ENCODE results near the gene PPP2R3B.
"Not testable (repeated sequence)": the region's sequence is repeated elsewhere in the genome, so short reads cannot be mapped to it uniquely, and the experiment has no call there.

DNA sequence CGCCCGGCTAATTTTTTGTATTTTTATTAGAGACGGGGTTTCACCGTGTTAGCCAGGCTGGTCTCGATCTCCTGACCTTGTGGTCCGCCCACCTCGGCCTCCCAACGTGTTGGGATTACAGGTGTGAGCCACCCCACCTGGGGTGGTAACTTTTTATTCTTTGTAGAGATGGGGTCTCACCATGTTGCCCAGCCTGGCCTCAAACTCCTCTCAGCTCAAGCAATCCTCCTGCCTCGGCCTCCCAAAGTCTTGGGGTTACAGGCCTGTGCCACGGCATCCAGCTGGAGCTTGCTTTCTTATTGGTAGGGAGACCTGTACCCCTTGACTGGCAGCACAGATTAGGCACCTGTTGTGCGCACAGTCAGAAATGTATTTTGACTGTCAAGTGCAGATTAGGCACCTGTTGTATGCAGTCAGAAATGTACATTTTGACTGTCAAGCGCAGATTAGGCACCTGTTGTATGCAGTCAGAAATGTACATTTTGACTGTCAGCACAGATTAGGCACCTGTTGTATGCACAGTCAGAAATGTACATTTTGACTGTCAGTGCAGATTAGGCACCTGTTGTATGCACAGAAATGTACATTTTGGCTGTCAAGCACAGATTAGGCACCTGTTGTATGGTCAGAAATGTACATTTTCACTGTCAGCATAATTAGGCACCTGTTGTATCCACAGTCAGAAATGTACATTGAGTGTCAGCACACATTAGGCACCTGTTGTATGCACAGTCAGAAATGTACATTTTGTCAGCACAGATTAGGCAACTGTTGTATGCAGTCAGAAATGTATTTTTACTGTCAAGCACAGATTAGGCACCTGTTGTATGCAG lies 80.7 kb downstream of the PPP2R3B start:
- TF ChIP-seq, protein P1, sequence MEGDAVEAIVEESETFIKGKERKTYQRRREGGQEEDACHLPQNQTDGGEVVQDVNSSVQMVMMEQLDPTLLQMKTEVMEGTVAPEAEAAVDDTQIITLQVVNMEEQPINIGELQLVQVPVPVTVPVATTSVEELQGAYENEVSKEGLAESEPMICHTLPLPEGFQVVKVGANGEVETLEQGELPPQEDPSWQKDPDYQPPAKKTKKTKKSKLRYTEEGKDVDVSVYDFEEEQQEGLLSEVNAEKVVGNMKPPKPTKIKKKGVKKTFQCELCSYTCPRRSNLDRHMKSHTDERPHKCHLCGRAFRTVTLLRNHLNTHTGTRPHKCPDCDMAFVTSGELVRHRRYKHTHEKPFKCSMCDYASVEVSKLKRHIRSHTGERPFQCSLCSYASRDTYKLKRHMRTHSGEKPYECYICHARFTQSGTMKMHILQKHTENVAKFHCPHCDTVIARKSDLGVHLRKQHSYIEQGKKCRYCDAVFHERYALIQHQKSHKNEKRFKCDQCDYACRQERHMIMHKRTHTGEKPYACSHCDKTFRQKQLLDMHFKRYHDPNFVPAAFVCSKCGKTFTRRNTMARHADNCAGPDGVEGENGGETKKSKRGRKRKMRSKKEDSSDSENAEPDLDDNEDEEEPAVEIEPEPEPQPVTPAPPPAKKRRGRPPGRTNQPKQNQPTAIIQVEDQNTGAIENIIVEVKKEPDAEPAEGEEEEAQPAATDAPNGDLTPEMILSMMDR (tag by site-specific recombination; IDR thresholded peaks at IDR 0.05) = not testable (repeated sequence)
- TF ChIP-seq ZSCAN30 (tag by site-specific recombination; IDR thresholded peaks at IDR 0.05); PRDM10 (tag by site-specific recombination; IDR thresholded peaks at IDR 0.05); ZBTB44 (tag by site-specific recombination; IDR thresholded peaks at IDR 0.05); ZSCAN18 (tag by site-specific recombination; IDR thresholded peaks at IDR 0.05); ZNF274 (IDR thresholded peaks at IDR 0.05; ENCODE audit: low read length); ZNF274 (tag by site-specific recombination; IDR thresholded peaks at IDR 0.05; ENCODE audit: borderline replicate concordance); ZNF324 (tag by site-specific recombination; IDR thresholded peaks at IDR 0.05); BCL11B (tag by site-specific recombination; IDR thresholded peaks at IDR 0.05; ENCODE audit: low read depth): not testable (repeated sequence)
- TF ChIP-seq, protein P2, sequence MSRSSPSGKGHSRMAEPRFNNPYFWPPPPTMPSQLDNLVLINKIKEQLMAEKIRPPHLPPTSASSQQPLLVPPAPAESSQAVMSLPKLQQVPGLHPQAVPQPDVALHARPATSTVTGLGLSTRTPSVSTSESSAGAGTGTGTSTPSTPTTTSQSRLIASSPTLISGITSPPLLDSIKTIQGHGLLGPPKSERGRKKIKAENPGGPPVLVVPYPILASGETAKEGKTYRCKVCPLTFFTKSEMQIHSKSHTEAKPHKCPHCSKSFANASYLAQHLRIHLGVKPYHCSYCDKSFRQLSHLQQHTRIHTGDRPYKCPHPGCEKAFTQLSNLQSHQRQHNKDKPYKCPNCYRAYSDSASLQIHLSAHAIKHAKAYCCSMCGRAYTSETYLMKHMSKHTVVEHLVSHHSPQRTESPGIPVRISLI (tag by site-specific recombination; IDR thresholded peaks at IDR 0.05) = not testable (repeated sequence)
- TF ChIP-seq, protein P3, sequence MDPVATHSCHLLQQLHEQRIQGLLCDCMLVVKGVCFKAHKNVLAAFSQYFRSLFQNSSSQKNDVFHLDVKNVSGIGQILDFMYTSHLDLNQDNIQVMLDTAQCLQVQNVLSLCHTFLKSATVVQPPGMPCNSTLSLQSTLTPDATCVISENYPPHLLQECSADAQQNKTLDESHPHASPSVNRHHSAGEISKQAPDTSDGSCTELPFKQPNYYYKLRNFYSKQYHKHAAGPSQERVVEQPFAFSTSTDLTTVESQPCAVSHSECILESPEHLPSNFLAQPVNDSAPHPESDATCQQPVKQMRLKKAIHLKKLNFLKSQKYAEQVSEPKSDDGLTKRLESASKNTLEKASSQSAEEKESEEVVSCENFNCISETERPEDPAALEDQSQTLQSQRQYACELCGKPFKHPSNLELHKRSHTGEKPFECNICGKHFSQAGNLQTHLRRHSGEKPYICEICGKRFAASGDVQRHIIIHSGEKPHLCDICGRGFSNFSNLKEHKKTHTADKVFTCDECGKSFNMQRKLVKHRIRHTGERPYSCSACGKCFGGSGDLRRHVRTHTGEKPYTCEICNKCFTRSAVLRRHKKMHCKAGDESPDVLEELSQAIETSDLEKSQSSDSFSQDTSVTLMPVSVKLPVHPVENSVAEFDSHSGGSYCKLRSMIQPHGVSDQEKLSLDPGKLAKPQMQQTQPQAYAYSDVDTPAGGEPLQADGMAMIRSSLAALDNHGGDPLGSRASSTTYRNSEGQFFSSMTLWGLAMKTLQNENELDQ (tag by site-specific recombination; IDR thresholded peaks at IDR 0.05; ENCODE audit: low read depth) = not testable (repeated sequence)
- peak; percentile 99 for TF ChIP-seq ZNF792 (tag by site-specific recombination; IDR thresholded peaks at IDR 0.05)
